ENCODE measurements around the gene PLEK2.

The PLEK2 gene

DNA sequence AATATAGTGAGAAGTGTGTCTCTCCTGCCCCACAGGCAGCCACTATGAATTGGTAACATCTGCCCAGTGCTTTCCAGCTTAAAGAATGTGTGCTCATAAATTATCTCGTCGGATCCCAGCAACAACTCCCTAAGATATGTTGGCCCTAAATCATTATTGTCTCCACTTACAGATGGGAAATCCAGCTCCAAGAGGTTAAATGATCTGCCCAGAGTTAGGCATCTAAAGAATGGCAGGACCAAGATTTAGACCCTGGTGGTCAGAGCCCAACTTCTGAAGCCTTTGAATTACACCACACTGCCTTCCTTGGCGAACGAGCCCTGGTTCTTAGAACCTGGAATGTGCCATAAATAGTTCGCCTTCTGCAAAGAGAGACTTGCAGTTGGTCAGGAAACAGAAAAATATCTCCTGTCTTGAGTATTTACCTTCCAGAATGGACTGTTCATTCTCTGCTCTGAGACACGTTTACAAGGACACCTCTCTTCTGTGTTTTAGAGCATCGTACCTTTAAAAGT, 20.1 kb upstream of the PLEK2 start:
- Histone ChIP-seq H3K27ac (ENCODE audit: poor library complexity, severe bottlenecking) (no peak overlapping the region), H3K36me3 (ENCODE audit: low read depth) (no peaks in the 10 kb centered on the region), H3K27me3 (ENCODE audit: insufficient read depth, poor library complexity, severe bottlenecking) (no peaks in the 10 kb centered on the region), H3K9me3 (ENCODE audit: severe bottlenecking) (no peaks in the 10 kb centered on the region), H3K4me1 (ENCODE audit: insufficient read depth, poor library complexity, severe bottlenecking) (no peaks in the 10 kb centered on the region), H3K4me3 (ENCODE audit: severe bottlenecking) (no peak overlapping the region)
- TF ChIP-seq, protein P1, sequence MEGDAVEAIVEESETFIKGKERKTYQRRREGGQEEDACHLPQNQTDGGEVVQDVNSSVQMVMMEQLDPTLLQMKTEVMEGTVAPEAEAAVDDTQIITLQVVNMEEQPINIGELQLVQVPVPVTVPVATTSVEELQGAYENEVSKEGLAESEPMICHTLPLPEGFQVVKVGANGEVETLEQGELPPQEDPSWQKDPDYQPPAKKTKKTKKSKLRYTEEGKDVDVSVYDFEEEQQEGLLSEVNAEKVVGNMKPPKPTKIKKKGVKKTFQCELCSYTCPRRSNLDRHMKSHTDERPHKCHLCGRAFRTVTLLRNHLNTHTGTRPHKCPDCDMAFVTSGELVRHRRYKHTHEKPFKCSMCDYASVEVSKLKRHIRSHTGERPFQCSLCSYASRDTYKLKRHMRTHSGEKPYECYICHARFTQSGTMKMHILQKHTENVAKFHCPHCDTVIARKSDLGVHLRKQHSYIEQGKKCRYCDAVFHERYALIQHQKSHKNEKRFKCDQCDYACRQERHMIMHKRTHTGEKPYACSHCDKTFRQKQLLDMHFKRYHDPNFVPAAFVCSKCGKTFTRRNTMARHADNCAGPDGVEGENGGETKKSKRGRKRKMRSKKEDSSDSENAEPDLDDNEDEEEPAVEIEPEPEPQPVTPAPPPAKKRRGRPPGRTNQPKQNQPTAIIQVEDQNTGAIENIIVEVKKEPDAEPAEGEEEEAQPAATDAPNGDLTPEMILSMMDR (IDR thresholded peaks at IDR 0.05; ENCODE audit: poor library complexity, severe bottlenecking), result no peak
- DNase-seq (ENCODE audit: low spot score) (no peak), ATAC-seq (ENCODE audit: low read depth) (no peak)

GRCh38 chr14:67429510-67430205, 17.7 kb upstream of the PLEK2 start:
- TF ChIP-seq, protein P1 (IDR thresholded peaks at IDR 0.05; ENCODE audit: poor library complexity, severe bottlenecking), result no peak
- ATAC-seq (ENCODE audit: low read depth), result no peak
- no peaks in the 10 kb centered on the region for H3K36me3 ChIP-seq (ENCODE audit: low read depth)
- H3K4me3 ChIP-seq (ENCODE audit: severe bottlenecking), result no peak overlapping the region
- no peak overlapping the region for H3K27ac ChIP-seq (ENCODE audit: poor library complexity, severe bottlenecking)
- DNase-seq (ENCODE audit: low spot score), result no peak
- H3K27me3 ChIP-seq (ENCODE audit: insufficient read depth, poor library complexity, severe bottlenecking), result no peaks in the 10 kb centered on the region
- no peaks in the 10 kb centered on the region for H3K9me3 ChIP-seq (ENCODE audit: severe bottlenecking)
- no peaks in the 10 kb centered on the region for H3K4me1 ChIP-seq (ENCODE audit: insufficient read depth, poor library complexity, severe bottlenecking)

DNA sequence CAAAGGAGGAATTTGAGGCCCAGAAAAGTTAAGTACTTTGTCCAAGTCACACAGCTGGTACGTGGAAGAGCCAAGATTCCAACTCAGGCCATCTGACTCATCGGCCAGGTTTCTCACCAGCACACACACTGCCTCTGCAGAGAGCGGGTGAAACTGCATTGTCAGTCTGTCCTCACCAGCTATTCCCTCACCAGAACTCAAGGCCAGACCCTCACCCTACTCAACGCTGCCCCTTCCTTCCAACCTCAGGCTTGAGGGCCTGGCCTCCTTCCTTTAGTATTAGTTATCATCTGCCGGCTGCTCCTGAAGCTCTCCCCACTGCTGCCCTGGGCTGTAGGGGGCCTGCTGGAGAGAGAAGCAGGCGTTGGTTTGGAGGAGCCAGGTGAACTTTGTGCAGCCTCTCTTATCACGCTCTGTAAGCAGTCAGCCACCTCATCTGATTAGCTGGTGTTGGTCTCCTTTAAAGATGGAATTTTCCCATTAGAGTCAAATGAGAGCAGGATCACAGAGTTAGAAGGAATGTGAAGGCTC, 16.6 kb upstream of the PLEK2 start:
- H3K4me1 ChIP-seq (ENCODE audit: insufficient read depth, poor library complexity, severe bottlenecking), result no peaks in the 10 kb centered on the region
- TF ChIP-seq, protein P1 (IDR thresholded peaks at IDR 0.05; ENCODE audit: poor library complexity, severe bottlenecking), result no peak
- H3K4me3 ChIP-seq (ENCODE audit: severe bottlenecking), result no peak overlapping the region
- H3K27me3 ChIP-seq (ENCODE audit: insufficient read depth, poor library complexity, severe bottlenecking), result no peaks in the 10 kb centered on the region
- H3K27ac ChIP-seq (ENCODE audit: poor library complexity, severe bottlenecking), result no peak overlapping the region
- no peak for DNase-seq (ENCODE audit: low spot score)
- no peaks in the 10 kb centered on the region for H3K9me3 ChIP-seq (ENCODE audit: severe bottlenecking)
- ATAC-seq (ENCODE audit: low read depth), result peak; percentile 63
- H3K36me3 ChIP-seq (ENCODE audit: low read depth), result no peaks in the 10 kb centered on the region

DNA sequence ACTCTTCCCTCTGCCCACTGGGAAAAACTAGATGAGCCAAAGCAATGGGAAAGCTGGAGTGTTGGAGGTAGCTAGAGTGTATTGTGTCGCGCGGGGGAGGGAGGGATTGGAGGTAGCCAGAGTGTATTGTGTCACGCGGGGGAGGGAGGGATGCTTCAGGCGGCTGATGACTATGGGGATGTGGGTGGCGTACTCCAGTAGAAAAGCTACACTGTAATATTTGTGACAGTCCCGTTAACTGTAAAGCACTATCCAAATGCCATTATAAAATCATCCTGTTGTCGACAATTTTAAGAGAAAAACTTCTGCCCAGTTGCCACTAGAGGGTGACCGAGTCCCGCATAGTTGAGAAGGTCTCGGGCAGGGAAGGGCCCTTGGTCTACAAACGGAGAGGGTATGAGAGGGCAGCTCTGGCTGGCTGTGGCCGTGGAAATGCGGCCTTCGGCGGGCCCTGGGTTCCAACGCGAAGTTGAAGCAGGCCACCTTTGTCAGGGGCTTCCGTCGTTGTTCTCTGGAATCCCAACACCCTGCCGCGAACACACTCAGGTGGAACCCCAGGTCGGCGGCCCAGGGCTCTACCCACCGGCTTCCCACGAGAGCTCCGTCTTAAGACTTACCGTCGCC, 15.1 kb upstream of the PLEK2 start:
- Histone ChIP-seq H3K27ac (ENCODE audit: poor library complexity, severe bottlenecking) (no peak overlapping the region), H3K9me3 (ENCODE audit: severe bottlenecking) (no peaks in the 10 kb centered on the region), H3K36me3 (ENCODE audit: low read depth) (no peaks in the 10 kb centered on the region), H3K27me3 (ENCODE audit: insufficient read depth, poor library complexity, severe bottlenecking) (no peaks in the 10 kb centered on the region), H3K4me3 (ENCODE audit: severe bottlenecking) (no peak overlapping the region), H3K4me1 (ENCODE audit: insufficient read depth, poor library complexity, severe bottlenecking) (no peaks in the 10 kb centered on the region)
- ATAC-seq (ENCODE audit: low read depth) (peak; percentile 85), DNase-seq (ENCODE audit: low spot score) (no peak)
- TF ChIP-seq, protein P1 (IDR thresholded peaks at IDR 0.05; ENCODE audit: poor library complexity, severe bottlenecking), result peak; percentile 97

All from RWPE2 (cell line).